HepG2 (cell line): ENCODE results near the gene NFASC. TPM values are rescaled to one million over a fixed set of nuclear protein-coding genes. Genes with fewer than 3 reads are reported as not detected.

Source experiments
- ATAC-seq: fragments of 200-7000 bp; cut with Tn5 transposase; 3 replicates; pipeline ENCODE4 v1.9.1; 2020; ENCODE audit warnings: mild to moderate bottlenecking, moderate library complexity
- BruUV-seq: library from RNA; stranded (reverse); fragments of 400-500 nt; replicated peaks from 2 replicates; lab custom pipeline; 2021; lab: Mats Ljungman, UMichigan
- CTCF ChIA-PET: fragments of 300-600 bp; formaldehyde crosslinking; extraction: SDS; loops from one replicate; lab custom pipeline; 2021; ENCODE audit warnings: low total read pairs, inconsistent platforms, low intra/inter-chr PET ratio; lab: Yijun Ruan, JAX
- POLR2A ChIA-PET: fragments of 350-600 bp; sonication (Branson Sonifier 250); formaldehyde crosslinking; loops from one replicate; lab custom pipeline; 2020; ENCODE audit warnings: antibody characterized with exemption, inconsistent platforms; lab: Yijun Ruan, JAX
- DNase-seq: peaks from one replicate; pipeline ENCODE4 v3.0.0-alpha.2; 2015; ENCODE audit warnings: low spot score
- FAIRE-seq: peaks from 3 replicates; lab custom pipeline; 2011; peaks lifted over from hg19 to GRCh38; lab: Jason Lieb, UNC
- H2AFZ ChIP-seq: one replicate; pipeline ENCODE4 v1.6.1; 2011; ENCODE audit warnings: low read length, inconsistent platforms
- H3K27ac ChIP-seq: fragments of 300-600 bp; 3 replicates; pipeline ENCODE4 v1.8.0; 2011; ENCODE audit warnings: mixed run types, mild to moderate bottlenecking, mixed read lengths, low read length, inconsistent platforms; ENCODE audit not compliant: insufficient read depth; ENCODE audit errors: extremely low read length
- H3K27me3 ChIP-seq, 2 experiments: fragments of 200-600 bp in 1 of 2; 2 replicates in 1 of 2; 3 replicates in 1 of 2; pipeline versions ENCODE4 v1.6.0 to v1.8.0; 2011; ENCODE audit warnings: low read length in 2 of 2, mild to moderate bottlenecking in 2 of 2, moderate library complexity in 2 of 2, inconsistent platforms in 1 of 2; ENCODE audit not compliant: insufficient read depth in 2 of 2, control insufficient read depth in 1 of 2
- H3K36me3 ChIP-seq, 2 experiments: fragments of 200-600 bp in 1 of 2; replicated peaks in 1 of 2; 2 replicates in 1 of 2; 3 replicates in 1 of 2; pipeline versions ENCODE4 v1.5.1 to v1.8.0; 2011; ENCODE audit warnings: low read length in 2 of 2, inconsistent platforms in 1 of 2; ENCODE audit not compliant: insufficient read depth in 2 of 2, control insufficient read depth in 1 of 2
- H3K4me1 ChIP-seq: 2 replicates; pipeline ENCODE4 v1.5.1; 2012; ENCODE audit warnings: low read length, inconsistent platforms; ENCODE audit not compliant: insufficient read depth
- H3K4me2 ChIP-seq: 2 replicates; pipeline ENCODE4 v1.6.0; 2011; ENCODE audit warnings: low read depth, low read length, inconsistent platforms
- H3K4me3 ChIP-seq, 3 experiments: fragments of 200-600 bp in 1 of 3; sonication (generic), shearing (Covaris generic) in 1 of 3; replicated peaks in 1 of 3; 2 replicates each; pipeline ENCODE4 v1.5.1; 2011 to 2016; ENCODE audit warnings: low read length in 3 of 3, inconsistent platforms in 2 of 3, low read depth in 2 of 3, mild to moderate bottlenecking in 2 of 3, control low read depth in 1 of 3, mixed read lengths in 1 of 3; ENCODE audit not compliant: insufficient read depth in 1 of 3
- H3K79me2 ChIP-seq: one replicate; pipeline ENCODE4 v1.6.1; 2011; ENCODE audit warnings: low read length, inconsistent platforms; ENCODE audit not compliant: insufficient read depth
- H3K9ac ChIP-seq: 2 replicates; pipeline ENCODE4 v1.6.0; 2011; ENCODE audit warnings: mild to moderate bottlenecking, low read depth, low read length, inconsistent platforms; ENCODE audit not compliant: insufficient read depth
- H3K9me3 ChIP-seq: 2 replicates; pipeline ENCODE4 v1.5.1; 2012; ENCODE audit warnings: mild to moderate bottlenecking, low read length
- H4K20me1 ChIP-seq: 2 replicates; pipeline ENCODE4 v1.6.0; 2011; ENCODE audit warnings: inconsistent platforms, mild to moderate bottlenecking, low read length, moderate library complexity; ENCODE audit not compliant: insufficient read depth
- CC2D1A ChIP-seq: sonication (generic); formaldehyde crosslinking; IDR thresholded peaks from 2 replicates; pipeline ENCODE4 v1.8.1; 2023; ENCODE audit warnings: mild to moderate bottlenecking, missing genetic modification reagents
- KAT7 ChIP-seq: IDR thresholded peaks from 2 replicates; pipeline ENCODE4 v1.6.1; 2018; ENCODE audit warnings: borderline replicate concordance, missing compliant biosample characterization
- MAFF ChIP-seq: IDR thresholded peaks from 2 replicates; pipeline ENCODE4 v1.6.1; 2011; ENCODE audit warnings: low read depth, low read length, improper control_type of control experiment
- MAFK ChIP-seq, 2 experiments: IDR thresholded peaks in 1 of 2; conservative IDR thresholded peaks in 1 of 2; 2 replicates each; pipeline ENCODE4 v1.6.1; 2011; ENCODE audit warnings: improper control_type of control experiment in 2 of 2, low read length in 2 of 2
- NR1H2 ChIP-seq: sonication (generic); formaldehyde crosslinking; IDR thresholded peaks from 2 replicates; pipeline ENCODE4 v1.8.1; 2022; ENCODE audit warnings: low read depth, missing genetic modification reagents, borderline replicate concordance
- ZNF274 ChIP-seq: sonication (generic); formaldehyde crosslinking; IDR thresholded peaks from 2 replicates; pipeline ENCODE4 v1.5.1; 2020; ENCODE audit warnings: mild to moderate bottlenecking, missing genetic modification reagents
- WGBS: methylation state at CpG from one replicate; pipeline ENCODE4 v1.1.6; 2017; ENCODE audit warnings: low lambda C conversion rate; 5-methylcytosine and 5-hydroxymethylcytosine counted together
- in situ Hi-C: cut with HindIII; loops from 2 replicates; pipeline ENCODE4 v1.10.0; 2017; ENCODE audit warnings: low pct_unique_long_range_greater_than_20kb; ENCODE audit not compliant: extremely low pct_ligation_motif_present
- intact Hi-C: fragments of 100-400 bp; cut with micrococcal nuclease; formaldehyde crosslinking; loops from one replicate; pipeline ENCODE4 v1.10.0; 2022; ENCODE audit not compliant: unreplicated experiment
- polyA plus RNA-seq, 8 experiments: library from polyadenylated mRNA; depleted of rRNA in 3 of 8; stranded (reverse) in 7 of 8; unstranded in 1 of 8; fragments of >200 nt; fragmentation: Illumina TruSeq in 4 of 8; extraction: Trizol in 4 of 8; gene quantifications; 2 replicates each; pipeline versions ENCODE4 v1.2.1 to v1.2.3, GENCODE V29; 2011 to 2016; ENCODE audit warnings: low read depth in 4 of 8, missing spikeins in 1 of 8, mixed read lengths in 1 of 8; ENCODE audit not compliant: insufficient read depth in 1 of 8
- total RNA-seq, 5 experiments: library from RNA; depleted of rRNA; stranded (reverse); fragments of >200 nt; fragmentation: Illumina TruSeq; extraction: Trizol; gene quantifications; 2 replicates each; pipeline ENCODE4 v1.2.3, GENCODE V29; 2016; ENCODE audit warnings: low read depth in 1 of 5
- TF ChIP-seq, protein P1 (sequence below): sonication (generic); formaldehyde crosslinking; IDR thresholded peaks from 2 replicates; pipeline ENCODE4 v1.4.0; 2020; ENCODE audit warnings: missing genetic modification reagents
- TF ChIP-seq, protein P2 (sequence below): IDR thresholded peaks from 2 replicates; pipeline ENCODE4 v1.6.1; 2012; ENCODE audit warnings: inconsistent platforms
- TF ChIP-seq, protein P3 (sequence below): sonication (generic); formaldehyde crosslinking; IDR thresholded peaks from 2 replicates; pipeline ENCODE4 v1.5.0; 2020; ENCODE audit warnings: mild to moderate bottlenecking, missing genetic modification reagents

NFASC gene
- total and polyA plus RNA-seq, 2 of the 13 experiments (the other 11 are each of a cell fraction or from before 2014, with no cell fraction given): not detected

DNA sequence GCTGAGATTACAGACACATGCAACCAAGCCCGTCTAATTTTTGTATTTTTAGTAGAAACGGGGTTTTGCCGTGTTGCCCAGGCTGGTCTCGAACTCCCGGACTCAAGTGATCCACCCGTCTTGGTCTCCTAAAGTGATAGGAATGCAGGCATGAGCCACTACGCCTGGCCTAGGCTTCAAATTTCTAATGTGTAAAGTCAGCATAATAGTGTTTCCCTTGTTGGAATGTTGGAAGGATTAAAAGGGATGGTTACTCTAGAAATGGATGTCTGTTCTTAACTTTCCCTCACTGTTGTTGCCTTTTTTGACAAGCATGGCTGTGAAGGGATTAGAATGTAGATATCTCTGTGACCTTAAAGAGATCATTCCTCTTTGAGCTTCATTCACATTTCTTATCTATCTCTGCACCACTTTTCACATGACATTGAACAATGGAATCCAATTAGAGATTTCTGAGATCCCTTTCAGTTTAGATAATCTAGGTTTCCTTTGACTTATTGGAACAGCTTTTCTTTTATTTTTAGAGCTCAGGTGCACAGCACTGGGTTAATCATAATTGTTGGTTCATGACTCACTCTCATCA lies 33.7 kb downstream of the NFASC start:
- peak; percentile 67 to 80; a peak in 3 of 4 replicates for TF ChIP-seq MAFK (conservative IDR thresholded peaks at IDR 0.05 in 1 of 2, IDR thresholded peaks at IDR 0.05 in 1 of 2; ENCODE audit: low read length in 2 of 2)
- peak; percentile 65; the same call in 1 of the 2 replicates for TF ChIP-seq MAFF
- TF ChIP-seq KAT7 (CRISPR knock-in tag): no peak
- Histone ChIP-seq H3K36me3 (no peaks in the 10 kb centered on the region), H3K79me2 (no peaks in the 10 kb centered on the region), H3K4me3 (no peak overlapping the region), H3K9me3 (no peaks in the 10 kb centered on the region), H3K27ac (no peak overlapping the region), H4K20me1 (no peaks in the 10 kb centered on the region), H3K4me1 (no peaks in the 10 kb centered on the region), H2AFZ (no peak overlapping the region), H3K27me3 (peaks cover 0 to 6% of the 10 kb centered on the region in 2 experiments; a peak in 1 of 5 replicates), H3K4me2 (no peak overlapping the region), H3K9ac (no peak overlapping the region)
- no TSS peak for BruUV-seq
- in situ Hi-C loops (no loop called here), intact Hi-C loops (no loop called here)
- ChIA-PET POLR2A (no interaction called here), CTCF (no interaction called here)
- ATAC-seq (no peak), FAIRE-seq (no peak), DNase-seq (no peak)
- 10% methylated on average over 4 of the region's 7 CpGs for WGBS

DNA sequence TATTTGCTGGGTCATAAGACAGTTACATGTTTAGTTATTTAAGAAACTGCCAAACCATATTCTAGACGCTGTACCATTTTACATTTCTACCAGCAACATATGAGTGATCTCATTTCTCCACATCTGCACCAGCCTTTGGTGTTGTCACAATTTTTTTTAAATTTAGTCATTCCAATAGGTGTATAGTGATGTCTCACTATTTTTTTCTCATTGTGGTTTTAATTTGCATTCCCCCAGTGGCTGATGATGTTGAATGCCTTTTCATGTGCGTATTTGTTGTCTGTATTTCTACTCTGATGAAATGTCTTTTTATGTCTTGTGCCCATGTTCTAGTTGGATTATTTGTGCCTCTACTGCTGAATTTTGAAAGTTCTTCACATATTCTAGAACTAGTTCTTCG lies 38.4 kb downstream of the NFASC start:
- intact Hi-C loops: no loop called here
- TF ChIP-seq, protein P1, sequence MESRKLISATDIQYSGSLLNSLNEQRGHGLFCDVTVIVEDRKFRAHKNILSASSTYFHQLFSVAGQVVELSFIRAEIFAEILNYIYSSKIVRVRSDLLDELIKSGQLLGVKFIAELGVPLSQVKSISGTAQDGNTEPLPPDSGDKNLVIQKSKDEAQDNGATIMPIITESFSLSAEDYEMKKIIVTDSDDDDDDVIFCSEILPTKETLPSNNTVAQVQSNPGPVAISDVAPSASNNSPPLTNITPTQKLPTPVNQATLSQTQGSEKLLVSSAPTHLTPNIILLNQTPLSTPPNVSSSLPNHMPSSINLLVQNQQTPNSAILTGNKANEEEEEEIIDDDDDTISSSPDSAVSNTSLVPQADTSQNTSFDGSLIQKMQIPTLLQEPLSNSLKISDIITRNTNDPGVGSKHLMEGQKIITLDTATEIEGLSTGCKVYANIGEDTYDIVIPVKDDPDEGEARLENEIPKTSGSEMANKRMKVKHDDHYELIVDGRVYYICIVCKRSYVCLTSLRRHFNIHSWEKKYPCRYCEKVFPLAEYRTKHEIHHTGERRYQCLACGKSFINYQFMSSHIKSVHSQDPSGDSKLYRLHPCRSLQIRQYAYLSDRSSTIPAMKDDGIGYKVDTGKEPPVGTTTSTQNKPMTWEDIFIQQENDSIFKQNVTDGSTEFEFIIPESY (CRISPR knock-in tag): no peak
- TF ChIP-seq, protein P2, sequence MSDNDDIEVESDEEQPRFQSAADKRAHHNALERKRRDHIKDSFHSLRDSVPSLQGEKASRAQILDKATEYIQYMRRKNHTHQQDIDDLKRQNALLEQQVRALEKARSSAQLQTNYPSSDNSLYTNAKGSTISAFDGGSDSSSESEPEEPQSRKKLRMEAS: no peak
- TF ChIP-seq ZNF274 (no peak), CC2D1A (no peak), NR1H2 (CRISPR knock-in tag) (no peak)
- TF ChIP-seq, protein P3, sequence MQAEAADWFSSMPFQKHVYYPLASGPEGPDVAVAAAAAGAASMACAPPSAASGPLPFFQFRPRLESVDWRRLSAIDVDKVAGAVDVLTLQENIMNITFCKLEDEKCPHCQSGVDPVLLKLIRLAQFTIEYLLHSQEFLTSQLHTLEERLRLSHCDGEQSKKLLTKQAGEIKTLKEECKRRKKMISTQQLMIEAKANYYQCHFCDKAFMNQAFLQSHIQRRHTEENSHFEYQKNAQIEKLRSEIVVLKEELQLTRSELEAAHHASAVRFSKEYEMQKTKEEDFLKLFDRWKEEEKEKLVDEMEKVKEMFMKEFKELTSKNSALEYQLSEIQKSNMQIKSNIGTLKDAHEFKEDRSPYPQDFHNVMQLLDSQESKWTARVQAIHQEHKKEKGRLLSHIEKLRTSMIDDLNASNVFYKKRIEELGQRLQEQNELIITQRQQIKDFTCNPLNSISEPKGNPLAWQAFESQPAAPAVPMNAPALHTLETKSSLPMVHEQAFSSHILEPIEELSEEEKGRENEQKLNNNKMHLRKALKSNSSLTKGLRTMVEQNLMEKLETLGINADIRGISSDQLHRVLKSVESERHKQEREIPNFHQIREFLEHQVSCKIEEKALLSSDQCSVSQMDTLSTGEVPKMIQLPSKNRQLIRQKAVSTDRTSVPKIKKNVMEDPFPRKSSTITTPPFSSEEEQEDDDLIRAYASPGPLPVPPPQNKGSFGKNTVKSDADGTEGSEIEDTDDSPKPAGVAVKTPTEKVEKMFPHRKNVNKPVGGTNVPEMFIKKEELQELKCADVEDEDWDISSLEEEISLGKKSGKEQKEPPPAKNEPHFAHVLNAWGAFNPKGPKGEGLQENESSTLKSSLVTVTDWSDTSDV (CRISPR knock-in tag): no peak
- in situ Hi-C loops: no loop called here
- H2AFZ ChIP-seq: no peak overlapping the region
- H3K9me3 ChIP-seq: no peaks in the 10 kb centered on the region
- H3K9ac ChIP-seq: no peak overlapping the region
- ChIA-PET CTCF (no interaction called here), POLR2A (no interaction called here)
- whole genome bisulfite sequencing: 1% methylated on average over 3 of the region's 3 CpGs
- no peaks in the 10 kb centered on the region for H3K36me3 ChIP-seq
- no peak overlapping the region for H3K27ac ChIP-seq
- no peaks in the 10 kb centered on the region for H3K79me2 ChIP-seq
- no peaks in the 10 kb centered on the region for H4K20me1 ChIP-seq
- H3K4me3 ChIP-seq: no peak overlapping the region
- DNase-seq (no peak), ATAC-seq (no peak), FAIRE-seq (no peak)
- H3K27me3 ChIP-seq: no peaks in the 10 kb centered on the region
- H3K4me1 ChIP-seq: no peaks in the 10 kb centered on the region
- BruUV-seq: no TSS peak
- no peak overlapping the region for H3K4me2 ChIP-seq
